B cell (primary cell): ENCODE measurements around the gene CKMT1A.
"Not testable (repeated sequence)": the region's sequence is repeated elsewhere in the genome, so short reads cannot be mapped to it uniquely, and the experiment has no call there.

Experiments used
- EZH2 ChIP-seq: IDR thresholded peaks from 2 replicates; pipeline ENCODE4 v1.6.1; 2012; ENCODE audit warnings: borderline replicate concordance, low read depth, mild to moderate bottlenecking, moderate library complexity, low read length; ENCODE audit not compliant: insufficient read depth, poor library complexity, severe bottlenecking
- TF ChIP-seq, protein P1 (sequence below): fragments of 200-600 bp; IDR thresholded peaks from one replicate; pipeline ENCODE4 v1.8.0; 2022; ENCODE audit warnings: antibody characterized with exemption, mild to moderate bottlenecking

DNA sequence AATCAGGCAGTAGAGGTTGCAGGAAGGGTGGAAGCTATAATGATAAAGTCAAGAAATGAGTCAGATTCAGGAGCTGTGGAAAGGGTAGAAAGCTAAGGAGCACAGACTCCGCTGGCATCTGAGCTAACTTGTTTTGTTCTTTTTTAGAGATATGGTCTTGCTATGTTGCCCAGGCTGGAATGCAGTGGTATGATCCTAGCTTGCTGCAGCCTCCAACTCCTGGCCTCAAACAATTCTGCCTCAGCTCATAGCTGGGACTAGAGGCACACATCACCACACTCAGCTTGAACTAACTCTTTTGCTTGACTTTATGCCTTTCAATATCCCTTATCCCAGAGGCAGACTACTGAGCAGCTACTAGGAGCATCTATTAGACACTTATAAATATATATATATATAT, 32.6 kb downstream of the CKMT1A start:
- TF ChIP-seq, protein P1, sequence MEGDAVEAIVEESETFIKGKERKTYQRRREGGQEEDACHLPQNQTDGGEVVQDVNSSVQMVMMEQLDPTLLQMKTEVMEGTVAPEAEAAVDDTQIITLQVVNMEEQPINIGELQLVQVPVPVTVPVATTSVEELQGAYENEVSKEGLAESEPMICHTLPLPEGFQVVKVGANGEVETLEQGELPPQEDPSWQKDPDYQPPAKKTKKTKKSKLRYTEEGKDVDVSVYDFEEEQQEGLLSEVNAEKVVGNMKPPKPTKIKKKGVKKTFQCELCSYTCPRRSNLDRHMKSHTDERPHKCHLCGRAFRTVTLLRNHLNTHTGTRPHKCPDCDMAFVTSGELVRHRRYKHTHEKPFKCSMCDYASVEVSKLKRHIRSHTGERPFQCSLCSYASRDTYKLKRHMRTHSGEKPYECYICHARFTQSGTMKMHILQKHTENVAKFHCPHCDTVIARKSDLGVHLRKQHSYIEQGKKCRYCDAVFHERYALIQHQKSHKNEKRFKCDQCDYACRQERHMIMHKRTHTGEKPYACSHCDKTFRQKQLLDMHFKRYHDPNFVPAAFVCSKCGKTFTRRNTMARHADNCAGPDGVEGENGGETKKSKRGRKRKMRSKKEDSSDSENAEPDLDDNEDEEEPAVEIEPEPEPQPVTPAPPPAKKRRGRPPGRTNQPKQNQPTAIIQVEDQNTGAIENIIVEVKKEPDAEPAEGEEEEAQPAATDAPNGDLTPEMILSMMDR: not testable (repeated sequence)
- not testable (repeated sequence) for TF ChIP-seq EZH2
